Measurements from ENCODE around the gene PON3.
A peak's percentile ranks its signal among the peaks of the same experiment; 100 is the strongest.

PON3 gene

GRCh38 chr7:95396136-95397032 is at the start of gene PON3:
TSS of gene PON3 (minus strand) at chr7:95396375. CDS start at chr7:95396350, 25 bp downstream.
- peak; percentile 14 for DNase-seq

GRCh38 chr7:95444796-95445195 is 48.6 kb upstream of the PON3 start:
- no peak for DNase-seq

- no peak for DNase-seq
Measured at GRCh38 chr7:95441042-95441823, 45.1 kb upstream of the PON3 start.

GRCh38 chr7:95440394-95441038 is 44.3 kb upstream of the PON3 start:
- no peak for DNase-seq

- DNase-seq: no peak
Measured at GRCh38 chr7:95436407-95436806, 40.2 kb upstream of the PON3 start.

GRCh38 chr7:95435422-95435780 is 39.2 kb upstream of the PON3 start:
- DNase-seq: no peak

- DNase-seq: peak; percentile 27
Measured at GRCh38 chr7:95434557-95435421, 38.6 kb upstream of the PON3 start, which contains the start of gene PON2. TSS of gene PON2 (minus strand) at chr7:95435028. CDS start at chr7:95434951, 77 bp downstream.

- DNase-seq: no peak
Measured at GRCh38 chr7:95433952-95434556, 37.9 kb upstream of the PON3 start.

GRCh38 chr7:95433129-95433528 is 37.0 kb upstream of the PON3 start:
- DNase-seq: no peak

GRCh38 chr7:95432606-95433005 is 36.4 kb upstream of the PON3 start:
- no peak for DNase-seq

- DNase-seq: no peak
Measured at GRCh38 chr7:95430864-95431263, 34.7 kb upstream of the PON3 start.

- no peak for DNase-seq
Measured at GRCh38 chr7:95429241-95429990, 33.2 kb upstream of the PON3 start.

- DNase-seq: no peak
Measured at GRCh38 chr7:95427914-95428516, 31.8 kb upstream of the PON3 start.

- no peak for DNase-seq
Measured at GRCh38 chr7:95427166-95427565, 31.0 kb upstream of the PON3 start.

GRCh38 chr7:95425694-95426093 is 29.5 kb upstream of the PON3 start:
- DNase-seq: no peak

GRCh38 chr7:95424716-95425115 is 28.5 kb upstream of the PON3 start:
- DNase-seq: no peak

GRCh38 chr7:95421847-95422444 is 25.8 kb upstream of the PON3 start:
- no peak for DNase-seq

GRCh38 chr7:95421000-95421846 is 25.0 kb upstream of the PON3 start:
- DNase-seq: no peak

GRCh38 chr7:95412075-95412474 is 15.9 kb upstream of the PON3 start:
- no peak for DNase-seq
